PFSK-1 (cell line): ENCODE data around the gene FLNA.

Experiments
- POLR2AphosphoS5 ChIP-seq: IDR thresholded peaks from 2 replicates; pipeline ENCODE4 v1.6.1; 2012; ENCODE audit warnings: low read depth, mild to moderate bottlenecking, control low read depth, low read length, moderate library complexity
- REST ChIP-seq, 2 experiments: IDR thresholded peaks; 2 replicates each; pipeline versions ENCODE4 v1.6.1 to v1.8.0; 2011 to 2012; ENCODE audit warnings: low read depth in 2 of 2, low read length in 2 of 2, control low read depth in 1 of 2, inconsistent platforms in 1 of 2, mild to moderate bottlenecking in 1 of 2, moderate library complexity in 1 of 2; ENCODE audit not compliant: insufficient read depth in 1 of 2

GRCh38 chrX:154365997-154366665 lies 8.3 kb downstream of the FLNA start:
- no peak for TF ChIP-seq REST (IDR thresholded peaks at IDR 0.05; ENCODE audit: insufficient read depth in 1 of 2, low read depth in 2 of 2, low read length in 2 of 2)
- no peak for TF ChIP-seq POLR2AphosphoS5
